ENCODE results near the gene CEP95. TPM values are rescaled to one million over a fixed set of nuclear protein-coding genes. Genes with fewer than 3 reads are reported as not detected.

Gene CEP95
- total and polyA plus RNA-seq, 2 of the 13 experiments (the other 11 are each of a cell fraction or from before 2014, with no cell fraction given) = 65.9 to 68.8 TPM

DNA sequence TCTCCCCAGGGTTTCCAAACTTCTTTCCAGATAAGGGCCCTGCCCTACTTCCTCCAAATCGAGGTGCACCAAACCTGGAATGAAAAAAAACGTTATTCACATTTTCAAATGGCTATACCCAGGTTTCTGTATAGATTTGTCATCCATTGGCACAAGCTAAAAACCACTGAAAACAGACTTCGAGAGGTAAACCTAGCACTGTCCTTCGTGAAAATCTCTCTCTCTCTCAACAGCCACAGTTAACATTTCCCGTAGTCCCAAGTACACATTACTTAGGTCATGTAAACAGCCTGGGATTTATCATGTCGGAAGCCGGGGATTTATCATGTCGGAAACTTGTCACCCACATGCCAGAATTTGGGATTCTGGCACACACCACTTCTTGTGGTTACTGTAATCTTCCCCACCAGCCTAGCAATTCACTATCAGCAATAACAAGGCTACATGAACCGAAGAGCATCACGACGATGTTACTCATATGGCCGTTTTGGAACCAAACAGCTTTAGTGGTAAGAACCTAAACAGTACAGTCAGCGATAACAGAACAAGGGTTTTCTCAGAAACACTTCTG lies 1.9 kb upstream of the CEP95 start (continued):
- TF ChIP-seq, protein P1, sequence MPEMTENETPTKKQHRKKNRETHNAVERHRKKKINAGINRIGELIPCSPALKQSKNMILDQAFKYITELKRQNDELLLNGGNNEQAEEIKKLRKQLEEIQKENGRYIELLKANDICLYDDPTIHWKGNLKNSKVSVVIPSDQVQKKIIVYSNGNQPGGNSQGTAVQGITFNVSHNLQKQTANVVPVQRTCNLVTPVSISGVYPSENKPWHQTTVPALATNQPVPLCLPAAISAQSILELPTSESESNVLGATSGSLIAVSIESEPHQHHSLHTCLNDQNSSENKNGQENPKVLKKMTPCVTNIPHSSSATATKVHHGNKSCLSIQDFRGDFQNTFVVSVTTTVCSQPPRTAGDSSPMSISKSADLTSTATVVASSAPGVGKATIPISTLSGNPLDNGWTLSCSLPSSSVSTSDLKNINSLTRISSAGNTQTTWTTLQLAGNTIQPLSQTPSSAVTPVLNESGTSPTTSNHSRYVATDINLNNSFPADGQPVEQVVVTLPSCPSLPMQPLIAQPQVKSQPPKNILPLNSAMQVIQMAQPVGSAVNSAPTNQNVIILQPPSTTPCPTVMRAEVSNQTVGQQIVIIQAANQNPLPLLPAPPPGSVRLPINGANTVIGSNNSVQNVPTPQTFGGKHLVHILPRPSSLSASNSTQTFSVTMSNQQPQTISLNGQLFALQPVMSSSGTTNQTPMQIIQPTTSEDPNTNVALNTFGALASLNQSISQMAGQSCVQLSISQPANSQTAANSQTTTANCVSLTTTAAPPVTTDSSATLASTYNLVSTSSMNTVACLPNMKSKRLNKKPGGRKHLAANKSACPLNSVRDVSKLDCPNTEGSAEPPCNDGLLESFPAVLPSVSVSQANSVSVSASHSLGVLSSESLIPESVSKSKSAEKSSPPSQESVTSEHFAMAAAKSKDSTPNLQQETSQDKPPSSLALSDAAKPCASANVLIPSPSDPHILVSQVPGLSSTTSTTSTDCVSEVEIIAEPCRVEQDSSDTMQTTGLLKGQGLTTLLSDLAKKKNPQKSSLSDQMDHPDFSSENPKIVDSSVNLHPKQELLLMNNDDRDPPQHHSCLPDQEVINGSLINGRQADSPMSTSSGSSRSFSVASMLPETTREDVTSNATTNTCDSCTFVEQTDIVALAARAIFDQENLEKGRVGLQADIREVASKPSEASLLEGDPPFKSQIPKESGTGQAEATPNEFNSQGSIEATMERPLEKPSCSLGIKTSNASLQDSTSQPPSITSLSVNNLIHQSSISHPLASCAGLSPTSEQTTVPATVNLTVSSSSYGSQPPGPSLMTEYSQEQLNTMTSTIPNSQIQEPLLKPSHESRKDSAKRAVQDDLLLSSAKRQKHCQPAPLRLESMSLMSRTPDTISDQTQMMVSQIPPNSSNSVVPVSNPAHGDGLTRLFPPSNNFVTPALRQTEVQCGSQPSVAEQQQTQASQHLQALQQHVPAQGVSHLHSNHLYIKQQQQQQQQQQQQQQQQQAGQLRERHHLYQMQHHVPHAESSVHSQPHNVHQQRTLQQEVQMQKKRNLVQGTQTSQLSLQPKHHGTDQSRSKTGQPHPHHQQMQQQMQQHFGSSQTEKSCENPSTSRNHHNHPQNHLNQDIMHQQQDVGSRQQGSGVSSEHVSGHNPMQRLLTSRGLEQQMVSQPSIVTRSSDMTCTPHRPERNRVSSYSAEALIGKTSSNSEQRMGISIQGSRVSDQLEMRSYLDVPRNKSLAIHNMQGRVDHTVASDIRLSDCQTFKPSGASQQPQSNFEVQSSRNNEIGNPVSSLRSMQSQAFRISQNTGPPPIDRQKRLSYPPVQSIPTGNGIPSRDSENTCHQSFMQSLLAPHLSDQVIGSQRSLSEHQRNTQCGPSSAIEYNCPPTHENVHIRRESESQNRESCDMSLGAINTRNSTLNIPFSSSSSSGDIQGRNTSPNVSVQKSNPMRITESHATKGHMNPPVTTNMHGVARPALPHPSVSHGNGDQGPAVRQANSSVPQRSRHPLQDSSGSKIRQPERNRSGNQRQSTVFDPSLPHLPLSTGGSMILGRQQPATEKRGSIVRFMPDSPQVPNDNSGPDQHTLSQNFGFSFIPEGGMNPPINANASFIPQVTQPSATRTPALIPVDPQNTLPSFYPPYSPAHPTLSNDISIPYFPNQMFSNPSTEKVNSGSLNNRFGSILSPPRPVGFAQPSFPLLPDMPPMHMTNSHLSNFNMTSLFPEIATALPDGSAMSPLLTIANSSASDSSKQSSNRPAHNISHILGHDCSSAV (CRISPR knock-in tag; IDR thresholded peaks at IDR 0.05; ENCODE audit: borderline replicate concordance) = 0 out of 2 replicates have a peak, but pooled peaks have one; percentile 70
- peak; percentile 50; the same call in 1 of the 2 replicates for TF ChIP-seq PAF1 (CRISPR knock-in tag; IDR thresholded peaks at IDR 0.05)
- no peak for TF ChIP-seq RFX5 (IDR thresholded peaks at IDR 0.05; ENCODE audit: low read depth, low read length)
- no peak for TF ChIP-seq ZNF574 (CRISPR knock-in tag; IDR thresholded peaks at IDR 0.05)
- TF ChIP-seq DMTF1 (CRISPR knock-in tag; IDR thresholded peaks at IDR 0.05) = 0 out of 2 replicates have a peak, but pooled peaks have one; percentile 56
- no peak for TF ChIP-seq HES4 (CRISPR knock-in tag; IDR thresholded peaks at IDR 0.05; ENCODE audit: borderline replicate concordance)
- TF ChIP-seq NFATC3 (CRISPR knock-in tag; IDR thresholded peaks at IDR 0.05) = no peak
- TF ChIP-seq ZBTB8A (CRISPR knock-in tag; IDR thresholded peaks at IDR 0.05; ENCODE audit: borderline replicate concordance, low read depth) = no peak
- no peak for TF ChIP-seq SYNCRIP (IDR thresholded peaks at IDR 0.05; ENCODE audit: insufficient read depth, low read depth, low read length)
- no peak for TF ChIP-seq JARID2 (CRISPR knock-in tag; IDR thresholded peaks at IDR 0.05; ENCODE audit: insufficient replicate concordance)
- TF ChIP-seq CBX1 (IDR thresholded peaks at IDR 0.05; ENCODE audit: low read depth) = no peak
- TF ChIP-seq SMAD3 (CRISPR knock-in tag; IDR thresholded peaks at IDR 0.05) = no peak; the same call in 1 of the 2 replicates
- TF ChIP-seq ZNF614 (CRISPR knock-in tag; IDR thresholded peaks at IDR 0.05; ENCODE audit: borderline replicate concordance) = 0 out of 2 replicates have a peak, but pooled peaks have one; percentile 28
- no peak for TF ChIP-seq ADNP (CRISPR knock-in tag; IDR thresholded peaks at IDR 0.05)
- no peak for TF ChIP-seq PHF8 (CRISPR knock-in tag; IDR thresholded peaks at IDR 0.05)

All from HepG2 (cell line).